Omental fat pad (tissue), 4 donors: ENCODE results near the gene ACOT8. TPM values are rescaled to one million over a fixed set of nuclear protein-coding genes. Genes with fewer than 3 reads are reported as not detected.

Experiments used
- ATAC-seq: fragments of 150-250 bp; one replicate; pipeline ENCODE4 v1.9.1; 2016; ENCODE audit warnings: mild to moderate bottlenecking, moderate library complexity; ENCODE audit not compliant: low FRiP score
- DNase-seq: peaks from one replicate; pipeline ENCODE4 v3.0.0-alpha.2; 2019; ENCODE audit warnings: low spot score
- CTCF ChIP-seq, 3 donors: fragments of 450-650 bp; IDR thresholded peaks; one replicate each; pipeline ENCODE4 v1.5.1; 2016 to 2017; ENCODE audit warnings: antibody characterized with exemption in 3 of 3, mild to moderate bottlenecking in 3 of 3, moderate library complexity in 2 of 3
- total RNA-seq, 4 donors: library from RNA; depleted of rRNA; stranded (reverse); fragments of >200 nt; gene quantifications; one replicate each; pipeline ENCODE4 v1.1.0, GENCODE V29; 2016

ACOT8 gene
- total RNA-seq, 4 donors from 2014 or later = 16.1 to 35.0 (median 30.8) TPM

GRCh38 chr20:45842169-45842812, 14.9 kb downstream of the ACOT8 start:
- ATAC-seq (no peak), DNase-seq (no peak)
- no peak for TF ChIP-seq CTCF (IDR thresholded peaks at IDR 0.05)

GRCh38 chr20:45841407-45842129, 15.6 kb downstream of the ACOT8 start:
- TF ChIP-seq CTCF (IDR thresholded peaks at IDR 0.05) = no peak
- ATAC-seq = no peak
- no peak for DNase-seq

- DNase-seq = no peak
- TF ChIP-seq CTCF (IDR thresholded peaks at IDR 0.05) = no peak
- ATAC-seq = no peak
Observed at GRCh38 chr20:45840700-45841198, 16.4 kb downstream of the ACOT8 start.

GRCh38 chr20:45836841-45837240, 20.4 kb downstream of the ACOT8 start:
- DNase-seq = no peak
- ATAC-seq = no peak
- TF ChIP-seq CTCF (IDR thresholded peaks at IDR 0.05) = no peak

GRCh38 chr20:45835825-45836224, 21.4 kb downstream of the ACOT8 start:
- ATAC-seq (peak; percentile 44), DNase-seq (no peak)
- no peak for TF ChIP-seq CTCF (IDR thresholded peaks at IDR 0.05)

GRCh38 chr20:45835329-45835765, 21.8 kb downstream of the ACOT8 start:
- no peak for DNase-seq
- TF ChIP-seq CTCF (IDR thresholded peaks at IDR 0.05) = no peak
- no peak for ATAC-seq

- DNase-seq (no peak), ATAC-seq (no peak)
- TF ChIP-seq CTCF (IDR thresholded peaks at IDR 0.05) = no peak
Observed at GRCh38 chr20:45834797-45835161, 22.4 kb downstream of the ACOT8 start.
